Neutrophil (primary cell): ENCODE data around the gene TMEM26.

Source experiments
- H3K27ac ChIP-seq: fragments of 200-600 bp; sonication (generic); 2 replicates; pipeline ENCODE4 v1.5.1; 2016; ENCODE audit warnings: mild to moderate bottlenecking, moderate library complexity
- H3K27me3 ChIP-seq: fragments of 200-600 bp; sonication (generic); 2 replicates; pipeline ENCODE4 v1.6.0; 2016; ENCODE audit warnings: mild to moderate bottlenecking
- H3K36me3 ChIP-seq: fragments of 200-600 bp; sonication (generic); 2 replicates; pipeline ENCODE4 v1.5.1; 2017
- H3K4me1 ChIP-seq, 2 experiments: fragments of 200-600 bp in 1 of 2; sonication (generic) in 1 of 2; 1 replicate in 1 of 2; 2 replicates in 1 of 2; pipeline versions ENCODE4 v1.5.1 to v1.6.1; 2013 to 2016; ENCODE audit warnings: low read depth in 1 of 2, low read length in 1 of 2, mild to moderate bottlenecking in 1 of 2, moderate library complexity in 1 of 2; ENCODE audit not compliant: control insufficient read depth in 1 of 2, insufficient read depth in 1 of 2
- H3K4me3 ChIP-seq, 2 experiments: fragments of 200-600 bp in 1 of 2; sonication (generic) in 1 of 2; 1 replicate in 1 of 2; 2 replicates in 1 of 2; pipeline ENCODE4 v1.5.1; 2013 to 2016; ENCODE audit warnings: low read depth in 1 of 2, low read length in 1 of 2, mild to moderate bottlenecking in 1 of 2, moderate library complexity in 1 of 2
- H3K9me3 ChIP-seq: fragments of 200-600 bp; sonication (generic); 2 replicates; pipeline ENCODE4 v1.5.1; 2016
- TF ChIP-seq, protein P1 (sequence below): fragments of 200-600 bp; sonication (generic); IDR thresholded peaks from 2 replicates; pipeline ENCODE4 v1.5.1; 2016; ENCODE audit warnings: antibody characterized with exemption

TMEM26 gene

GRCh38 chr10:61486251-61486650 is 33.1 kb upstream of the TMEM26 start:
- H3K4me3 ChIP-seq: no peak overlapping the region
- TF ChIP-seq, protein P1, sequence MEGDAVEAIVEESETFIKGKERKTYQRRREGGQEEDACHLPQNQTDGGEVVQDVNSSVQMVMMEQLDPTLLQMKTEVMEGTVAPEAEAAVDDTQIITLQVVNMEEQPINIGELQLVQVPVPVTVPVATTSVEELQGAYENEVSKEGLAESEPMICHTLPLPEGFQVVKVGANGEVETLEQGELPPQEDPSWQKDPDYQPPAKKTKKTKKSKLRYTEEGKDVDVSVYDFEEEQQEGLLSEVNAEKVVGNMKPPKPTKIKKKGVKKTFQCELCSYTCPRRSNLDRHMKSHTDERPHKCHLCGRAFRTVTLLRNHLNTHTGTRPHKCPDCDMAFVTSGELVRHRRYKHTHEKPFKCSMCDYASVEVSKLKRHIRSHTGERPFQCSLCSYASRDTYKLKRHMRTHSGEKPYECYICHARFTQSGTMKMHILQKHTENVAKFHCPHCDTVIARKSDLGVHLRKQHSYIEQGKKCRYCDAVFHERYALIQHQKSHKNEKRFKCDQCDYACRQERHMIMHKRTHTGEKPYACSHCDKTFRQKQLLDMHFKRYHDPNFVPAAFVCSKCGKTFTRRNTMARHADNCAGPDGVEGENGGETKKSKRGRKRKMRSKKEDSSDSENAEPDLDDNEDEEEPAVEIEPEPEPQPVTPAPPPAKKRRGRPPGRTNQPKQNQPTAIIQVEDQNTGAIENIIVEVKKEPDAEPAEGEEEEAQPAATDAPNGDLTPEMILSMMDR: no peak

DNA sequence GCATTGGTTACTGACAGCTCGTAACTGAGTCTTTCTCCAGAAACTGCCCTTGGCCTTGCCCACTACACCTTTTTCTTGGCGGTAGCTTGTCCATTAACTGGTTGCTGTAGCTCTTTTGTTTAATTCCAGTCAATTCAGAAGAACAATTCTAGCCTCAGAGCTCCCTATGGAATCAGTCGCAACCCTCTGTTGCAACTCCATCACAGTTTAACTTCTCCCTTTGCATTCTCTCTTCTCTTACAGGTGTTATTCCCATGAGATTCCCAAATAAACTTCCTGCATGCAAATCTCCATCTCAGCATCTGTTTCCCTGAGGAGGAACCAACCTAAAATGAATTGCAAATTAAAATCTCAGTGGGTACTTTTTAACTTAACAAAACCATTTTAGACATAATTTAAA is 28.4 kb upstream of the TMEM26 start:
- H3K4me1 ChIP-seq: no peaks in the 10 kb centered on the region
- TF ChIP-seq, protein P1: no peak
- H3K27me3 ChIP-seq: no peaks in the 10 kb centered on the region
- no peak overlapping the region for H3K27ac ChIP-seq
- no peaks in the 10 kb centered on the region for H3K36me3 ChIP-seq
- no peak overlapping the region for H3K4me3 ChIP-seq
- H3K9me3 ChIP-seq: no peaks in the 10 kb centered on the region

More at GRCh38 chr10:61486251-61486650, 33.1 kb upstream of the TMEM26 start:
- Histone ChIP-seq H3K9me3 (no peaks in the 10 kb centered on the region), H3K27ac (no peak overlapping the region), H3K27me3 (no peaks in the 10 kb centered on the region), H3K36me3 (no peaks in the 10 kb centered on the region), H3K4me1 (no peaks in the 10 kb centered on the region)

GRCh38 chr10:61480208-61480607 is 27.0 kb upstream of the TMEM26 start:
- Histone ChIP-seq H3K27ac (no peak overlapping the region), H3K36me3 (no peaks in the 10 kb centered on the region), H3K27me3 (peaks cover 3% of the 10 kb centered on the region), H3K9me3 (no peaks in the 10 kb centered on the region), H3K4me1 (no peaks in the 10 kb centered on the region), H3K4me3 (no peak overlapping the region)
- TF ChIP-seq, protein P1: no peak

GRCh38 chr10:61478621-61479312 is 25.6 kb upstream of the TMEM26 start:
- H3K27ac ChIP-seq: no peak overlapping the region
- H3K4me3 ChIP-seq: no peak overlapping the region
- H3K9me3 ChIP-seq: no peaks in the 10 kb centered on the region
- H3K36me3 ChIP-seq: no peaks in the 10 kb centered on the region
- H3K27me3 ChIP-seq: peaks cover 5% of the 10 kb centered on the region
- H3K4me1 ChIP-seq: no peaks in the 10 kb centered on the region
- TF ChIP-seq, protein P1: no peak

GRCh38 chr10:61477451-61477850 is 24.3 kb upstream of the TMEM26 start:
- Histone ChIP-seq H3K27me3 (peaks cover 5% of the 10 kb centered on the region), H3K27ac (no peak overlapping the region), H3K9me3 (no peaks in the 10 kb centered on the region), H3K4me3 (no peak overlapping the region), H3K36me3 (no peaks in the 10 kb centered on the region), H3K4me1 (no peaks in the 10 kb centered on the region)
- TF ChIP-seq, protein P1: no peak
